ENCODE data around the gene C3orf22.
"Not testable (repeated sequence)": the region's sequence is repeated elsewhere in the genome, so short reads cannot be mapped to it uniquely, and the experiment has no call there.

C3orf22 gene

GRCh38 chr3:126558336-126559071, at the start of gene C3orf22:
Gene C3orf22, minus strand, starts transcription at chr3:126558932. Its CDS starts 5,542 bp downstream, at chr3:126553390.
- DNase-seq = no peak

GRCh38 chr3:126607214-126607908, 48.6 kb upstream of the C3orf22 start:
- DNase-seq = peak; percentile 80

GRCh38 chr3:126606001-126606400, 47.3 kb upstream of the C3orf22 start:
- no peak for DNase-seq

GRCh38 chr3:126604691-126605090, 46.0 kb upstream of the C3orf22 start:
- DNase-seq = no peak

- no peak for DNase-seq
Measured at GRCh38 chr3:126599101-126599500, 40.4 kb upstream of the C3orf22 start.

- DNase-seq = not testable (repeated sequence)
Measured at GRCh38 chr3:126595479-126595878, 36.7 kb upstream of the C3orf22 start.

- DNase-seq = not testable (repeated sequence)
Measured at GRCh38 chr3:126591515-126591914, 32.8 kb upstream of the C3orf22 start.

- no peak for DNase-seq
Measured at GRCh38 chr3:126582311-126582710, 23.6 kb upstream of the C3orf22 start.

- no peak for DNase-seq
Measured at GRCh38 chr3:126581569-126581968, 22.8 kb upstream of the C3orf22 start.

GRCh38 chr3:126580746-126581145, 22.0 kb upstream of the C3orf22 start:
- no peak for DNase-seq

- no peak for DNase-seq
Measured at GRCh38 chr3:126578702-126579101, 20.0 kb upstream of the C3orf22 start.

GRCh38 chr3:126577261-126577660, 18.5 kb upstream of the C3orf22 start:
- DNase-seq = no peak

- no peak for DNase-seq
Measured at GRCh38 chr3:126573492-126574117, 14.9 kb upstream of the C3orf22 start.

GRCh38 chr3:126571078-126571477, 12.3 kb upstream of the C3orf22 start:
- DNase-seq = no peak

- no peak for DNase-seq
Measured at GRCh38 chr3:126570103-126570541, 11.4 kb upstream of the C3orf22 start.

GRCh38 chr3:126569390-126569975, 10.8 kb upstream of the C3orf22 start:
- DNase-seq = no peak

- DNase-seq = no peak
Measured at GRCh38 chr3:126568776-126569342, 10.1 kb upstream of the C3orf22 start.

GRCh38 chr3:126567696-126568438, 9.1 kb upstream of the C3orf22 start:
- no peak for DNase-seq

GRCh38 chr3:126562737-126563276, 4.1 kb upstream of the C3orf22 start:
- DNase-seq = no peak

- no peak for DNase-seq
Measured at GRCh38 chr3:126557761-126558160, 971 bp downstream of the C3orf22 start.

- no peak for DNase-seq
Measured at GRCh38 chr3:126557415-126557745, 1.4 kb downstream of the C3orf22 start.
